ENCODE data around the gene CHN1. TPM values are rescaled to one million over a fixed set of nuclear protein-coding genes. Genes with fewer than 3 reads are reported as not detected.

CHN1 gene
- total RNA-seq, 1 donor from 2014 or later: 45.0 TPM

DNA sequence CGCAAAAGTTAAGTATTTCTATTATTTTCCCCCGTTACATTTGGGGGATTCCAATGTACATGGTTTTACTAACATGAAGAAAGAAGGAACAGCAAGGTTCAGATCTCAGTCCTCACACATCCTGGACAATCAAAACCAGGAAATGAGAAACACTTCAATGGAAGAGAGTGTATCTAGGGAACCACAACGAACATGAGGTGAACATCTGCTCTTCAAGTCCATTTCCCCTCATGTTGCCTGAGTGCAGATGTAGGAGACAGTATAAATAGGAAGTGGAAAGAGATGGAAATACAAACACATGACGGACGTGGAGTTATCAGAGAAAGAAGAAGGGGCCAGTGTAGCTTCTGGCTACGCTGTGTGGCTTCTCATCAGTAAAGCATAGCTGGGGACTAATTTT lies 52.6 kb downstream of the CHN1 start:
- H3K4me3 Mint-ChIP-seq: no peak overlapping the region
- TF ChIP-seq EZH2phosphoT487 (IDR thresholded peaks at IDR 0.05) (no peak), EZH2 (IDR thresholded peaks at IDR 0.05) (no peak), CTCF (IDR thresholded peaks at IDR 0.05) (no peak)
- peaks cover 9% of the 10 kb centered on the region for H3K4me1 Mint-ChIP-seq

GRCh38 chr2:174951745-174952144 lies 53.4 kb downstream of the CHN1 start:
- Histone ChIP-seq H3K79me2 (ENCODE audit: low read depth) (peaks cover 84% of the 10 kb centered on the region), H3K27me3 (no peaks in the 10 kb centered on the region), H3K9ac (no peak overlapping the region), H3K36me3 (no peaks in the 10 kb centered on the region), H4K20me1 (ENCODE audit: low read depth) (no peaks in the 10 kb centered on the region), H3K4me2 (peak overlapping the region; percentile 16), H2AFZ (replicated peaks) (no peak overlapping the region), H3K27ac (peak overlapping the region; percentile 18), H3K4me3 (no peak overlapping the region), H3F3A (ENCODE audit: low read depth) (peaks cover 4% of the 10 kb centered on the region), H3K9me3 (ENCODE audit: low read depth) (no peaks in the 10 kb centered on the region), H3K4me1 (peaks cover 13% of the 10 kb centered on the region)
- Mint-ChIP-seq H3K9me3 (peaks cover 24% of the 10 kb centered on the region), H3K36me3 (peaks cover 33% of the 10 kb centered on the region), H3K27me3 (ENCODE audit: insufficient read depth, low read depth) (no peaks in the 10 kb centered on the region), H3K4me3 (no peak overlapping the region), H3K27ac (peak overlapping the region; percentile 26), H3K4me1 (peaks cover 9% of the 10 kb centered on the region)
- DNase-seq (ENCODE audit: low spot score): peak; percentile 15
- TF ChIP-seq EZH2 (IDR thresholded peaks at IDR 0.05) (no peak), EZH2phosphoT487 (IDR thresholded peaks at IDR 0.05) (no peak), CTCF (IDR thresholded peaks at IDR 0.05) (no peak)

More for the DNA sequence above, 52.6 kb downstream of the CHN1 start:
- Mint-ChIP-seq H3K27me3 (ENCODE audit: insufficient read depth, low read depth) (no peaks in the 10 kb centered on the region), H3K36me3 (peaks cover 37% of the 10 kb centered on the region), H3K9me3 (peaks cover 27% of the 10 kb centered on the region), H3K27ac (no peak overlapping the region)
- DNase-seq (ENCODE audit: low spot score): no peak
- Histone ChIP-seq H2AFZ (replicated peaks) (no peak overlapping the region), H3K4me3 (no peak overlapping the region), H3K27ac (peak overlapping the region; percentile 72), H3K4me1 (peaks cover 13% of the 10 kb centered on the region), H3K79me2 (ENCODE audit: low read depth) (peaks cover 92% of the 10 kb centered on the region), H3K36me3 (no peaks in the 10 kb centered on the region), H3K4me2 (no peak overlapping the region), H4K20me1 (ENCODE audit: low read depth) (no peaks in the 10 kb centered on the region), H3K9me3 (ENCODE audit: low read depth) (no peaks in the 10 kb centered on the region), H3K9ac (no peak overlapping the region), H3F3A (ENCODE audit: low read depth) (peaks cover 4% of the 10 kb centered on the region), H3K27me3 (no peaks in the 10 kb centered on the region)

- Histone ChIP-seq H3K4me3 (no peak overlapping the region), H3K9ac (no peak overlapping the region), H3F3A (ENCODE audit: low read depth) (peaks cover 4% of the 10 kb centered on the region), H3K27ac (no peak overlapping the region), H3K79me2 (ENCODE audit: low read depth) (peaks cover 70% of the 10 kb centered on the region), H2AFZ (replicated peaks) (no peak overlapping the region), H3K27me3 (no peaks in the 10 kb centered on the region), H4K20me1 (ENCODE audit: low read depth) (no peaks in the 10 kb centered on the region), H3K4me1 (peaks cover 13% of the 10 kb centered on the region), H3K36me3 (no peaks in the 10 kb centered on the region), H3K9me3 (ENCODE audit: low read depth) (no peaks in the 10 kb centered on the region), H3K4me2 (no peak overlapping the region)
- Mint-ChIP-seq H3K4me1 (peaks cover 9% of the 10 kb centered on the region), H3K27ac (no peak overlapping the region), H3K9me3 (peaks cover 15% of the 10 kb centered on the region), H3K4me3 (no peak overlapping the region), H3K27me3 (ENCODE audit: insufficient read depth, low read depth) (no peaks in the 10 kb centered on the region), H3K36me3 (peaks cover 24% of the 10 kb centered on the region)
- no peak for TF ChIP-seq EZH2 (IDR thresholded peaks at IDR 0.05)
- no peak for TF ChIP-seq CTCF (IDR thresholded peaks at IDR 0.05)
- no peak for TF ChIP-seq EZH2phosphoT487 (IDR thresholded peaks at IDR 0.05)
- no peak for DNase-seq (ENCODE audit: low spot score)
Measured at GRCh38 chr2:174949988-174950687, 55.0 kb downstream of the CHN1 start.

Measured in neural progenitor cell (in vitro differentiated cells).